Measurements from ENCODE around the gene ZNF37A. TPM values are rescaled to one million over a fixed set of nuclear protein-coding genes. Genes with fewer than 3 reads are reported as not detected.

Gene ZNF37A
- total and polyA plus RNA-seq, 10 of the 15 experiments (the other 5 are each of a cell fraction or from before 2014, with no cell fraction given) = 3.3 to 24.2 (median 12.1) TPM

DNA sequence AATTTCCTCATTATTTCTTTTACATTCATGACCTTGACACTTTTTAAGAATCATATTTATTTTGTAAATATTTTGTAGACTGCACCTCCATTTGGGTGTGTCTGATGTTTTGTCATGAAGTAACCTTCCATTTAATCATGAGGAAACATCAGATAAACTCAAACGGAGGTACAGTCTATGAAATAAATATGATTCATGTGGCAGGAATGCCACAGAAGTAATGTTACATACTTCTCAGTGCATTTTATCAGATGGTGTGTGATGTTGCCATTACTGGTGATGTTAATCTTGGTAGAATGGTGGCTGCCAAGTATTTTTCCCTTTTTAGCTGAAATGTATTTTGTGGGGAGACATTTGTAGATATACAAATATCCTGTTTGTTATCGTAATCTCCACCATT lies 64.9 kb downstream of the ZNF37A start:
- FAIRE-seq (no peak), DNase-seq (ENCODE audit: low read depth, low spot score) (no peak), ATAC-seq (no peak)
- Histone ChIP-seq H3K79me2 (ENCODE audit: control insufficient read depth, insufficient read depth, low read length) (no peaks in the 10 kb centered on the region), H3K9me3 (replicated peaks; ENCODE audit: control insufficient read depth, insufficient read depth, low read length) (no peaks in the 10 kb centered on the region; the same call in 2 of the 3 replicates), H3K4me1 (ENCODE audit: control insufficient read depth, insufficient read depth, low read length) (no peaks in the 10 kb centered on the region), H3K27me3 (replicated peaks in 1 of 2; ENCODE audit: control insufficient read depth in 2 of 2, insufficient read depth in 2 of 2, low read length in 1 of 2) (no peaks in the 10 kb centered on the region), H2AFZ (ENCODE audit: control insufficient read depth, low read depth, low read length) (no peak overlapping the region), H3K4me2 (ENCODE audit: control insufficient read depth, insufficient read depth) (no peak overlapping the region), H3K27ac (ENCODE audit: control insufficient read depth, insufficient read depth) (no peak overlapping the region), H3K36me3 (ENCODE audit: control insufficient read depth in 2 of 2, insufficient read depth in 2 of 2, low read length in 1 of 2) (no peaks in the 10 kb centered on the region), H3K9ac (ENCODE audit: control insufficient read depth, insufficient read depth, low read length) (no peak overlapping the region), H3K4me3 (no peak overlapping the region), H4K20me1 (ENCODE audit: control insufficient read depth, insufficient read depth) (no peaks in the 10 kb centered on the region)
- POLR2A ChIA-PET = no interaction called here
- TF ChIP-seq BCL11A (IDR thresholded peaks at IDR 0.05; ENCODE audit: low read depth, low read length) = no peak
- TF ChIP-seq WRNIP1 (IDR thresholded peaks at IDR 0.05; ENCODE audit: borderline replicate concordance, low read depth, low read length) = no peak
- TF ChIP-seq, protein P1, sequence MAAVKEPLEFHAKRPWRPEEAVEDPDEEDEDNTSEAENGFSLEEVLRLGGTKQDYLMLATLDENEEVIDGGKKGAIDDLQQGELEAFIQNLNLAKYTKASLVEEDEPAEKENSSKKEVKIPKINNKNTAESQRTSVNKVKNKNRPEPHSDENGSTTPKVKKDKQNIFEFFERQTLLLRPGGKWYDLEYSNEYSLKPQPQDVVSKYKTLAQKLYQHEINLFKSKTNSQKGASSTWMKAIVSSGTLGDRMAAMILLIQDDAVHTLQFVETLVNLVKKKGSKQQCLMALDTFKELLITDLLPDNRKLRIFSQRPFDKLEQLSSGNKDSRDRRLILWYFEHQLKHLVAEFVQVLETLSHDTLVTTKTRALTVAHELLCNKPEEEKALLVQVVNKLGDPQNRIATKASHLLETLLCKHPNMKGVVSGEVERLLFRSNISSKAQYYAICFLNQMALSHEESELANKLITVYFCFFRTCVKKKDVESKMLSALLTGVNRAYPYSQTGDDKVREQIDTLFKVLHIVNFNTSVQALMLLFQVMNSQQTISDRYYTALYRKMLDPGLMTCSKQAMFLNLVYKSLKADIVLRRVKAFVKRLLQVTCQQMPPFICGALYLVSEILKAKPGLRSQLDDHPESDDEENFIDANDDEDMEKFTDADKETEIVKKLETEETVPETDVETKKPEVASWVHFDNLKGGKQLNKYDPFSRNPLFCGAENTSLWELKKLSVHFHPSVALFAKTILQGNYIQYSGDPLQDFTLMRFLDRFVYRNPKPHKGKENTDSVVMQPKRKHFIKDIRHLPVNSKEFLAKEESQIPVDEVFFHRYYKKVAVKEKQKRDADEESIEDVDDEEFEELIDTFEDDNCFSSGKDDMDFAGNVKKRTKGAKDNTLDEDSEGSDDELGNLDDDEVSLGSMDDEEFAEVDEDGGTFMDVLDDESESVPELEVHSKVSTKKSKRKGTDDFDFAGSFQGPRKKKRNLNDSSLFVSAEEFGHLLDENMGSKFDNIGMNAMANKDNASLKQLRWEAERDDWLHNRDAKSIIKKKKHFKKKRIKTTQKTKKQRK (IDR thresholded peaks at IDR 0.05; ENCODE audit: low read depth, low read length) = no peak
- no peak for TF ChIP-seq CHD4 (IDR thresholded peaks at IDR 0.05)
- TF ChIP-seq NR2C2 (IDR thresholded peaks at IDR 0.05; ENCODE audit: borderline replicate concordance, control insufficient read depth, insufficient read length, low read depth) = no peak
- RAD21 ChIA-PET (ENCODE audit: unreplicated experiment) = no interaction called here
- CTCF ChIA-PET = no interaction called here
- SMC1A ChIA-PET (ENCODE audit: uncharacterized antibody, unreplicated experiment) = no interaction called here
- no TSS peak for BruUV-seq (replicated peaks)
- in situ Hi-C loops (cut with MboI) (no loop called here), intact Hi-C loops (cut with micrococcal nuclease; ENCODE audit: unreplicated experiment) (no loop called here)
- 2% methylated on average over 2 of the region's 2 CpGs for WGBS (ENCODE audit: insufficient coverage, insufficient replicate concordance, low lambda C conversion rate, missing lambda C conversion rate)

DNA sequence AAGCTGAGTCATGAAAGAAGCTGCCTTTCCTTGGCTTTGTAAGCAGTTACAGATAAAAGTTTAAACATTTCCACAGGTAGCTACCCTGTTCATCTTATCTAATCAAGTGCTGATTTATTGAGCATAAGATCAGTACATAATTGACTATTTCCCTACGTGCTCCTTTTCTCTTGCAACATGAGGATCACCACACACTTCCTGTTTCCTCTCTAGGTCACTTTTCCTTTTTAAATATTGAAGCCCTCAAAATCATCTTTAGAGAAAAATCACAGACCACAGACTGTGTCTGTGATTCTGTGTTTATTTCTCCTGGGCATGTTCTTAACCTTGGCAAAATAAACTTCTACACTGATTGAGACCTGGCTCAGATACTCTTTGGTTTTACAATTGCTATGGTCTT lies 69.5 kb downstream of the ZNF37A start:
- ChIA-PET POLR2A (no interaction called here), RAD21 (ENCODE audit: unreplicated experiment) (no interaction called here), SMC1A (ENCODE audit: uncharacterized antibody, unreplicated experiment) (no interaction called here), CTCF (no interaction called here)
- Histone ChIP-seq H3K27ac (ENCODE audit: control insufficient read depth, insufficient read depth) (no peak overlapping the region), H2AFZ (ENCODE audit: control insufficient read depth, low read depth, low read length) (no peak overlapping the region), H3K9me3 (replicated peaks; ENCODE audit: control insufficient read depth, insufficient read depth, low read length) (no peaks in the 10 kb centered on the region; the same call in 2 of the 3 replicates), H3K4me3 (no peak overlapping the region), H3K9ac (ENCODE audit: control insufficient read depth, insufficient read depth, low read length) (no peak overlapping the region), H4K20me1 (ENCODE audit: control insufficient read depth, insufficient read depth) (no peaks in the 10 kb centered on the region), H3K27me3 (replicated peaks in 1 of 2; ENCODE audit: control insufficient read depth in 2 of 2, insufficient read depth in 2 of 2, low read length in 1 of 2) (no peaks in the 10 kb centered on the region), H3K4me2 (ENCODE audit: control insufficient read depth, insufficient read depth) (no peak overlapping the region), H3K79me2 (ENCODE audit: control insufficient read depth, insufficient read depth, low read length) (no peaks in the 10 kb centered on the region), H3K36me3 (ENCODE audit: control insufficient read depth in 2 of 2, insufficient read depth in 2 of 2, low read length in 1 of 2) (no peaks in the 10 kb centered on the region), H3K4me1 (ENCODE audit: control insufficient read depth, insufficient read depth, low read length) (no peaks in the 10 kb centered on the region)
- intact Hi-C loops (cut with micrococcal nuclease; ENCODE audit: unreplicated experiment) (no loop called here), in situ Hi-C loops (cut with MboI) (no loop called here)
- DNase-seq (ENCODE audit: low read depth, low spot score) = no peak
- no TSS peak for BruUV-seq (replicated peaks)
- no peak for ATAC-seq
- no peak for FAIRE-seq
- WGBS (ENCODE audit: insufficient coverage, insufficient replicate concordance, low lambda C conversion rate, missing lambda C conversion rate) = 0% methylated on average over 1 of the region's 1 CpG
- TF ChIP-seq, protein P2, sequence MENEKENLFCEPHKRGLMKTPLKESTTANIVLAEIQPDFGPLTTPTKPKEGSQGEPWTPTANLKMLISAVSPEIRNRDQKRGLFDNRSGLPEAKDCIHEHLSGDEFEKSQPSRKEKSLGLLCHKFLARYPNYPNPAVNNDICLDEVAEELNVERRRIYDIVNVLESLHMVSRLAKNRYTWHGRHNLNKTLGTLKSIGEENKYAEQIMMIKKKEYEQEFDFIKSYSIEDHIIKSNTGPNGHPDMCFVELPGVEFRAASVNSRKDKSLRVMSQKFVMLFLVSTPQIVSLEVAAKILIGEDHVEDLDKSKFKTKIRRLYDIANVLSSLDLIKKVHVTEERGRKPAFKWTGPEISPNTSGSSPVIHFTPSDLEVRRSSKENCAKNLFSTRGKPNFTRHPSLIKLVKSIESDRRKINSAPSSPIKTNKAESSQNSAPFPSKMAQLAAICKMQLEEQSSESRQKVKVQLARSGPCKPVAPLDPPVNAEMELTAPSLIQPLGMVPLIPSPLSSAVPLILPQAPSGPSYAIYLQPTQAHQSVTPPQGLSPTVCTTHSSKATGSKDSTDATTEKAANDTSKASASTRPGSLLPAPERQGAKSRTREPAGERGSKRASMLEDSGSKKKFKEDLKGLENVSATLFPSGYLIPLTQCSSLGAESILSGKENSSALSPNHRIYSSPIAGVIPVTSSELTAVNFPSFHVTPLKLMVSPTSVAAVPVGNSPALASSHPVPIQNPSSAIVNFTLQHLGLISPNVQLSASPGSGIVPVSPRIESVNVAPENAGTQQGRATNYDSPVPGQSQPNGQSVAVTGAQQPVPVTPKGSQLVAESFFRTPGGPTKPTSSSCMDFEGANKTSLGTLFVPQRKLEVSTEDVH (IDR thresholded peaks at IDR 0.05; ENCODE audit: low read depth, partially characterized antibody) = no peak
- TF ChIP-seq TBL1XR1 (IDR thresholded peaks at IDR 0.05; ENCODE audit: low read depth, low read length) (no peak), NRF1 (conservative IDR thresholded peaks at IDR 0.05; ENCODE audit: low read depth, low read length) (no peak)

Data from GM12878 (cell line).